GM18519 (cell line): Measurements from ENCODE around the gene TMEM38B.
"Not testable (repeated sequence)": the region's sequence is repeated elsewhere in the genome, so short reads cannot be mapped to it uniquely, and the experiment has no call there.

Experiments
- ATAC-seq: cut with Tn5 transposase; IDR thresholded peaks from one replicate; pipeline ENCODE4 v1.9.1; 2021; ENCODE audit warnings: mild to moderate bottlenecking, moderate library complexity; ENCODE audit not compliant: unreplicated experiment, low FRiP score

The TMEM38B gene

GRCh38 chr9:105713260-105714019 is 19.1 kb downstream of the TMEM38B start:
- ATAC-seq, result no peak

GRCh38 chr9:105714020-105714331 is 19.6 kb downstream of the TMEM38B start:
- no peak for ATAC-seq

DNA sequence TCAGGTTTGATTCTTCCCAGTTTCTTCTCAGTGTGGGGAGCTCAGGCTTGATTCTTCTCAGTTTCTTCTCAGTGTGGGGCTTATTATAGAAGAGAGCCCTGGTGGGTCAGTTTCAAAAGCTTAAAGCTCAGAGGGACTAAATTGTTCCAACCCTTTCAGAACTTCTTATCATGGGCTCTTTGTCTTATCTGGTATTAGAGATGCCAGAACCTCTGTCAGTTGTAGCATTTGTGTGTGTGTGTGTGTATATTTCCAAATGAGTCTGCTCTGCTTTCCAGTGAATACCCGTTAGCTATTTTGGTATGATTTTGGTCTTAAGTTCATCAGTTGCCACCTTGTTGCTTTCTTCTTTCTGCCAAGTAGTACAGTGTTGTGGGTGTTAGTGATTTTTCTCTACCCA is 21.8 kb downstream of the TMEM38B start:
- no peak for ATAC-seq

DNA sequence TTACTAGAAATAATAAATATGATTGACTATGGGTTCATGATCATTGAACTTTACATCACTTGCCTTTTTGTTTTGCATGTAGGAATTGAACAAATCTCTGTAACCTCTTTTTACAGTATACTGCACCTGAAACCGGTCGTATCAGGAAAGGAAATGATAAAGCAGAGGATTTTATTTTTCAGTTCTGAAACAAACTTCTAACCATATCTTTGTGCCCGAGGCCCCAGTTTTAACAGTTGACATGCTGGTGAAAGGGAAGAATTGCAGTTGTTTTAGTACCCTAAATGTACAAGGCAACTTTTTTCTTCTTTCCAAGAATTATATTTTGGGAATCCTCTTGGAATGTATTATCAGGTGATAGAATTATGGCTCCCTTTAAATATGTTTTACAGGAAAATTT is 27.8 kb downstream of the TMEM38B start:
- no peak for ATAC-seq

DNA sequence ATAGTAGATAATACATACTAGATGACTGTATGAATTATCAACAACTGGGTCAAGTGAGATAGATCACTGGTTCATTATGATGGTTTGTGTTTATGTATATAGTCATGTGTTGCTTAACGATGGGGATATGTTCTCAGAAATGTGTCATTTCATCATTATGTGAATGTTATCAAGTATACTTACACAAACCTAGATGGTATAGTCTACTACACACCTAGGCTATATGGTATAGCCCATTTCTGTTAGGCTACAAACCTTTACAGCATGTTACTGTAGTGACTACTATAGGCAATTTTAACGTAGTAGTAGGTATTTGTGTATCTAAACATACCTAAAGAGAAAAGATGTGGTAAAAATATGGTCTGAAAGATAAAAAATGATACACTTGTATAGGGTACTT is 31.0 kb downstream of the TMEM38B start:
- no peak for ATAC-seq

- ATAC-seq, result not testable (repeated sequence)
Observed at GRCh38 chr9:105728230-105728629, 33.9 kb downstream of the TMEM38B start.

- ATAC-seq, result not testable (repeated sequence)
Observed at GRCh38 chr9:105731420-105731819, 37.1 kb downstream of the TMEM38B start.

DNA sequence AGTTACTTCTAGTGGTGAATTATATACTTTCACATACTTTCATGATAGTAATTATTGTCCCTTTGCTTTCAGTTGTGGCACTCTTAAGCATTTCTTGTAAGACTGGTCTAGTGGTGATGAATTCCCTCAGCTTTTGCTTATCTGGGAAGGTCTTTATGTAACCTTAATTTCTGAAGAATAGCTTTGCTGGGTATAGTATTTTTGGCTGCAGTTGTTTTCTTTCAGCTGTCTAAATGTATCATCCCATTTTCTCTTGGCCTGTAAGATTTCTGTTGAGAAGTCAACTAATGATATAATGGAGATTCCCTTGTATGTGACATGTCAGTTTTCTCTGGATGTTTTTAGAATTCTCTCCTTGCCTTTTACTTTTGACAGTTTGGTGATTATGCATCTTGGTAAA is 41.0 kb downstream of the TMEM38B start:
- no peak for ATAC-seq

DNA sequence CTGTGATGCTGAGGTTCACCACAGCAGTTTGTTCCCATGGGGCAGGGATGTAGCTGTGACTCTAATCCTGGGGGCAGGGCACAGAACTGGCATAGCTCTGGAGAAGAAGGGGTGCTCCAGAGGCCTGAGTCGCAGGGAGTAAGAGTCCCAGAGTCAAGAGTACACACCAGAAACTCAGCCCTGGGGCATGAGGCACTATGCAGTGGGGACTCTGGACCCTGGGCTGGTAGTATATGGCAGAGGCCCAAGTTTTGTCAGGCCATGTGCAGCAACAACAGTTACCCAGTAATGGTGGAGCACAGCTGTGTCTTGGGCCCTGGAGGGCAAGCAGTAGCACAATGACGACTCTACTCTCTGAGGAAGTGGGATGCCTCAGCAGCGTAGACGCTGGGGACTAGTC is 42.9 kb downstream of the TMEM38B start:
- no peak for ATAC-seq

DNA sequence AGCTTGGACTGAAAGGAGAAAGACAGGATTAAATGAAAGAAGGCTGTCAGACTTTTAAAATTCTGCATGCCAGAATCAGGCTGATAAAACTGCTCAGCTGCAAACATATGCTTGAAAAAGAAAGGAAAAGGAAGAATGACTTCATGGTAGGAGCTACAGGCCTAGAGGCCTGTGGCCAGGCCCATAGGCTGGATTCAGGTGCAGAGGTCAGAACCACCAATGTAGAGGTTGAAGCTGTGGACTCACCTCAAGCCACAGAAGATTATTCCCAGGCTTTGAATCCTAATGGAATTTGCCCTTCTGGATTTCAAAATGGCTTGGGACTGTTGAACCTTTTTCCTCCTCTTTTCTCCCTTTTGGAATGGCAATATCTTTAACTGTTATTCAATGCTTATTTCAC is 47.7 kb downstream of the TMEM38B start:
- no peak for ATAC-seq

DNA sequence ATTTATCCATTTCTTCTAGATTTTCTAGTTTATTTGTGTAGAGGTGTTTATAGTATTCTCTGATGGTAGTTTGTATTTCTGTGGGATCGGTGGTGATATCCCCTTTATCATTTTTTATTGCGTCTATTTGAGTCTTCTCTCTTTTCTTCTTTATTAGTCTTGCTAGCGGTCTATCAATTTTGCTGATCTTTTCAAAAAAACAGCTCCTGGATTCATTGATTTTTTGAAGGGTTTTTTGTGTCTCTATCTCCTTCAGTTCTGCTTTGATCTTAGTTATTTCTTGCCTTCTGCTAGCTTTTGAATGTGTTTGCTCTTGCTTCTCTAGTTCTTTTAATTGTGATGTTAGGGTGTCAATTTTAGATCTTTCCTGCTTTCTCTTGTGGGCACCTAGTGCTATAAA is 53.0 kb downstream of the TMEM38B start:
- ATAC-seq, result not testable (repeated sequence)

DNA sequence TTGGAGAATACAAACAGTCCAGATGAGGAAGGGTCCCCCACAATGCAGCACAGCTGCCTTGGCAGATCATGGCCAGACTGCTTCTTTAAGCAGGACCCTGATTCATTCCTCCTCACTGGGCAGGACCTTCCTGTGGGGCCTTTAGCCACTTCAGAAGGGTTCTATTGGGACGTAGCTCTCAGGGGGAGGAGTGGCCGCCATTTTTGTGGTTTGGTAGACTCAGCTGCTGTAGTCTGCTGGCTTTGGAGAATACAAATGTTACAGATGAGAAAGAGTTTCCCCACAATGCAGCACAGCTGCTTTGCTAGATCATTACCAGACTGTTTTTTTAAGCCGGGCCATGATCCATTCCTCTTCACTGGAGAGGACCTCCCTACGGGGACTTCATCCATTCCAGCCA is 57.4 kb downstream of the TMEM38B start:
- no peak for ATAC-seq

GRCh38 chr9:105757496-105758251 is 63.3 kb downstream of the TMEM38B start:
- no peak for ATAC-seq

- ATAC-seq, result no peak
Observed at GRCh38 chr9:105760053-105760452, 65.7 kb downstream of the TMEM38B start.

GRCh38 chr9:105782561-105783494 is 88.5 kb downstream of the TMEM38B start:
- ATAC-seq, result not testable (repeated sequence)

DNA sequence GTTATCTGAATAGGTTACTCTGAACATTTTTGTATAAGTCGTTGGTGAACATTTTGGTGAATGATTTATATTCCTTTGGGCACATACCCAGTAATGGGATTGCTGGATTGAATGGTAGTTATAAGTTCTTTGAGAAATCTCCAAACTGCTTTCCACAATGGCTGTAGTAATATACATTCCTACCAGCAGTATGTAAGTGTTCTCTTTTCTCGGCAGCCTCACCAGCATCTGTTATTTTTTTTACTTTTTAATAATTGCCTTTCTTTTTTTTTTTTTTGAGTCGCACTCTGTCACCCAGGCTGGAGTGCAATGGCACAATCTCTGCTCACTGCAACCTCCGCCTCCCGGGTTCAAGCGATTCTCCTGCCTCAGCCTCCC is 89.1 kb downstream of the TMEM38B start:
- not testable (repeated sequence) for ATAC-seq

- not testable (repeated sequence) for ATAC-seq
Observed at GRCh38 chr9:105786796-105787195, 92.5 kb downstream of the TMEM38B start.

DNA sequence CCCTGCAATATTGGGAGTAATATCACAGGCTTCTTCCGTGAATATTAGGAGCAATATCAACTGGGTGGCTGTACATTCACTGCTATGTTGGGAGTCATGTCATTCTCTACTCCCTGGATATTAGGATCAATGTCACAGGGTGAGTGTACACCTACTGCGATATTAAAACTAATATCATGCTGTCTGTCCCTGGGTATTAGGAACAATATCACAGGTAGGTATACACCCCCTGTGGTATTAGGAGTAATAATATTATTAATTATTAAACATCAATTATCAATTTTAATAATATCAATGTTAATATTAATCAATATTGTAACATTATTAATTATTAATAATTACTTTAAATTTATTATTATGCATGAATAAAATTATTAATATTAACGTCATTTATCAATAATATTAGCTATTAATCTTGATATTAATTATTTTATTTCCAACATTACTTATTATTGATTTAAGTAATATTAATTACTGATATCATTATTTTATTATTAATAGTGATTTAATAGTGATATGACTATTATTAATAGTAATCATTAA is 121.9 kb downstream of the TMEM38B start:
- no peak for ATAC-seq

- ATAC-seq, result no peak
Observed at GRCh38 chr9:105816981-105817380, 122.6 kb downstream of the TMEM38B start.

- ATAC-seq, result no peak
Observed at GRCh38 chr9:105818903-105819302, 124.6 kb downstream of the TMEM38B start.

DNA sequence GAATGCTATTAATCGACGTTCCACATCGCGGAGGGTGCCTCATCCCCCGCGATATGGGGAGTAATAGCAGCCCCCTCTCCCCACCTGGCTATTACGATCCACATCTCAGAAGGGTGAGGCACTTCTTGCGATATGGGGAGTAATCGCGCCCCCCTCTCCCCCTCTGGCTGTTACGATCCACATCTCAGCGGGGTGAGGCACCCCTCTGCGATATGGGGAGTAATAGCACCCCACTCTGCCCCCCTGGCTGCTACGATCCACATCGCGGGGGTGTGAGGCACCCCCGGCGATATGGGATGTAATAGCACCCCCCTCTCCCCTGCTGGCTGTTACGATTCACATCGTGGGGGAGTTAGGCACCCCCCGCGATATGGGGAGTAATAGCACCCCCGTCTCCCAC is 128.5 kb downstream of the TMEM38B start:
- ATAC-seq, result no peak
